ENCODE results near the gene LCK.

The LCK gene

DNA sequence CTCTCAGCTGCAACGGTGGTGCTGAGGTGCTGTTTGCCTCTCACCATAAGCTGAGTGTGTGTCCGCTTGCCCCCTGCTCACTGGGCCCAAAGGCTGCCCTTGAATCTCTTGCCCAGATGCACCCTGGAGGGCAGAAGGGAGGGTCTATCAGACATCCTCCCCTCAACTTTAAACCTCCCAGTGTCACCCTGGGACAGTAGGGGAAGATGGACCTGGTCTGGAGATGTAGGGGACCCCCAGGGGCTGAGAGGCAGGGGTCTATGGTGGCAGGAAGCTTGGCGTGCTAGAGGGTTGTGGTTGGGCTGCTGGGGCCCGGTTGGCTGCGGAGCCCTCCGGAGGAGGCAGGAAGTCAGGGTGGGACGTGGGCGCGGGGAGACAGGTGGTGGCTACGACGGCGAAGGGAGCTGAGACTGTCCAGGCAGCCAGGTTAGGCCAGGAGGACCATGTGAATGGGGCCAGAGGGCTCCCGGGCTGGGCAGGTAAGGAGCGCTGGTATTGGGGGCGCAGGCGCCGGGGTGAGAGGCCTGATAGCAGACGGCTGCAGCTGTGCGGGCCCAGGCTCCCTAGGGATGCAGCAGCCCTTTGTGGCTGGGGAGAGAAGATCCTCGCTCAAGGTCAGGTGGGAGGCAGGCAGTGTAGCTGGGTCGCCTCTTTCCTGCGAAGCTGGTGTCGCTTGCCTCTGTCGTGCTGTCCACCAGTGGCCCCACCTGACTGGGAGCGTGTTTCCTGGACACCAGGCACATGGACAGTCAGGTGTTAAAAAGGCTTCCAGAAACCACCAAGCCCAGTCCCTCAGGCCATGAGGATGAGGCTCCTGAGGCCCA lies at the start of gene LCK:
Gene LCK (plus strand): TSS at position 373 of the 824 bp plus-strand sequence. CDS start 23,065 bp downstream, outside the sequence.
- DNase-seq (ENCODE audit: low read depth in 1 of 2, low spot score in 1 of 2): peak; percentile 49 to 59

DNA sequence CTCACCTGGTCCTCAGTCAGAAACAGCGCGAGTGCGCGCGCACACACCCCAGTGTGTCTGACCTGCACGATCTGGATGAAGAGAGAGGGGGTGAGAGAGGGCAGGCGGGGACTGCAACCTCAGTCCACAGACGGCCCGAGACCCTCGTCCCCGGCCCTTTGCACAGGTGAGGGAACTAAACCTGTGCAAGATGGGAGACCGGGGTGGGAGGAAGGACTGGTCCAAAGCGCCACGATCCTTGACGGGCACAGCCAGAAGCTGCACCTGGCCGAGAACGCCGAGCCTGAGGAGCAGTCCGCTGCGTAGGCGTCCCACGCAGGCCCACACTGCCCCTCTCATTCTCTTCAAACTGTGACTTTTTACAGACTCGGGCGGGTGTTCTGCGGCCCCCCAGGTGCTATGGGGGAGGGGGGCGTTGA lies 46.1 kb upstream of the LCK start:
- no peak for DNase-seq (ENCODE audit: low read depth in 1 of 2, low spot score in 1 of 2)

DNA sequence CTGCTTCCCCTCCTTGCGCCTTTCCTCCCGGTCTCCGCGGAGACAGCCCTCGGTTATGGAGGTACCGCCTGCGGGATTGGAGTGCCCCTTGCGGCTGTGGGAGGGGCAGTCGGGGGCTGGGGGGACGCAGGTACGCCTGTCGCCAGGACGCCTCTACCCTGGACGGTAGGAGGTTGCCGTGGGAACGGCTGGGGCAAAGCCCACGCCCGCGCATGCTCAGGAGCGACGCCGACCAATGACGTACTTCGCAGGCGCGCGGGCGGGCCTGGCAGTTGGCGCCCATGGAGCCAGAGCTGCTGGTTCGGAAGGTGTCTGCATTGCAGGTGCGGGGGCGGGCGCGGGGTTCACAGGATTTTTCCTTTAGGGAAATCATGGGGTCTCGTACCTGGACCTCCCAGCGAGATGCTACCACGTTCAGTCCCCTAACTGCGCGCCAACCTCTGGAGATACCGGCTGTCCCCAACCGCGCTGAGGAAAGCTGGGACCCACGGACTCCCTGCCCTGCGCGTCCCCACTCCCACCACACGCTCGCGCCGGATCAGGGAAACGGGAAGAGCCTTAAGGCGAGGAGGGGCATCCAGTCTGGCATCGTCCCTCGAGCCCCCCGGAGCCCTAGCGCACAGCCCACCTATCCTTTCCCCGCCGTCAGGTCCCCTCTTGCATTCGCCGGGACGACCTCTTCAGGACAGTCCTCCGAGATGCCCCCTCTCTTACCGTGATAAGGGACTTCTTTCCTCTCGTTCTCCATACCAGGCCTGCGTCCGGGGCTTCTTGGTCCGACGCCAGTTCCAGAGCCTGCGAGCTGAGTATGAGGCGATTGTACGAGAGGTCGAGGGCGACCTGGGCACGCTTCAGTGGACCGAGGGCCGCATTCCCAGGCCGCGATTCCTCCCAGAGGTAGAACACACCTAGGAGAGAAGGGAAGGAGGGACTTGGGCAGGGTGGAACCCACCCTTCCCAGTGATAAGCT lies 45.4 kb upstream of the LCK start, which contains the start of gene IQCC:
Gene IQCC (plus strand): TSS at position 271 of the 970 bp plus-strand sequence. CDS start 11 bp downstream, at position 282.
- DNase-seq (ENCODE audit: low read depth in 1 of 2, low spot score in 1 of 2): peak; percentile 68 to 76

DNA sequence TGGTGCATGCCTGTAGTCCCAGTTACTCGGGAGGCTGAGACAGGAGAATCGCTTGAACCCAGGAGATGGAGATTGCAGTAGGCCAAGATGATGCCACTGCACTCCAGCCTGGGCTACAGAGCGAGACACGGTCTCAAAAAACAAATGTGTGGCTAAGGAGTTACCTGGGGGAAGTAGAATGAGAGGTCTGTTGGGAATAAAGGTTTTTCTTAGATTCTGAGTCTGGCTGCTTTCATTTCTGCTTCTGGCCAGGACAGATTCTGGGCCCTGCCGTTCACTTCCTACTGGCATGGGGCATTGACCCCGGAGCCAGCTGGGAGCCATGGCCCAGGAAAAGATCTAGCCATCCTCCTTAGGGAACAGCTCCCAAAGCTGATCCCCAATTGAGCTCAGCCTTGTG lies 42.6 kb upstream of the LCK start:
- DNase-seq (ENCODE audit: low read depth in 1 of 2, low spot score in 1 of 2): no peak

DNA sequence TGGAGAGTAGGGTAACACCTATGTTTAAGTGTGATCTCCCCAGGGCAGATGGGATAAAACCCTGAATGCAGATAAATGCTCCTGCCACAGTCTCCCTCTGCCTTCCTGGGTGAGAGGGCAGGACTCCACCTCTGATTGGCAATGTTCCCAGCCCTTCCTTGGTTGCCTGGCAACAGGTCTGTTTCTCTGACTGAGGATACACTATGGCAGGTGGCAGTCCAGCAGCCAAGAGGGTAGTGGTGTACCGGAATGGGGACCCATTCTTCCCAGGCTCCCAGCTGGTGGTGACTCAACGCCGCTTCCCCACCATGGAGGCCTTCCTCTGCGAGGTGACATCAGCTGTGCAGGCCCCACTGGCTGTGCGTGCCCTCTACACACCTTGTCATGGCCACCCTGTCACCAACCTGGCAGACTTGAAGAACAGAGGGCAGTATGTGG lies 42.2 kb upstream of the LCK start, which contains the start of gene DCDC2B:
Gene DCDC2B (plus strand): TSS at position 199 of the 438 bp plus-strand sequence. CDS start 5 bp downstream, at position 204.
- no peak for DNase-seq (ENCODE audit: low read depth in 1 of 2, low spot score in 1 of 2)

DNA sequence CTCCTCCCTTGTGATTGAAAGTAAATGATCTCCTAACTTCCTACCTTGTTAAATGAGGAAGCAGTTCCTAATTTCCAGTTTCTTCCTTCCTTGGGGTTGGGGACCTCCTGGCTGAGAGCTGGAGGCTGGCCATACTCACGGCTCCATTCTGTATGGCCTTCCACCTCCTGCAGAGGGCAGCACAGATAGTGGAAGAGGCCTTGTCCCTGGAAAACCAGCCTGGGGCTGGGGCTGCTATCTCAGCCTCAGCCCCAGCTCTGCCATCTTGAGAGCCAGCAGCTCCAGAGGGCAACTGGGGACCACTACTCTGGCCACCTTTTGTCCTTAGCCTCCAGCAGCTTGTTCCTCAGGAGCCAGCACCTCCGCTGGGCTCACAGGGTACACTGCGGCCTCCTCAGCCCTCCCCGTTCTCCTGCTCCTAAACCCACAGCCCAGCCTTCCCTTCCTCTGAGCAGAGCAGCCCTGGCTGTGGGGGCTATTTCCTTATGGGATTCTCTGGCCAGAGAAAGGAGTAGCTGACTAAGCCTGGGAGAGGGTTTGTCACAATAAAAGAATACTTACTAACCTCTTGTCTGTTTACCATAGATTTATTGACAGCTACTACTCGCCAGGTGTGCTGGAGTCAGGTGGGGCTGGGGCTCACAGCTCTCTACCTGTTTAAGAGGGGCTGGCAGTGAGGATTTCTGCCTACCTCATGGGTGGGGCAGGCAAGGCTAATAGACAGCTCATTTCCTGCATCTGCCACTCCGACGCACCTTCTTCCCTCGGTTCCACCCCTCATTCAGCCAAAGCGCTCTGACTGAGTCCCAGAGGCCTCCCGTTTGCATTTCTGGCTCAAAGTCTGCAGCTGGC lies 35.2 kb upstream of the LCK start:
- peak in 1 of 2 donors; percentile 39 for DNase-seq (ENCODE audit: low read depth in 1 of 2, low spot score in 1 of 2)

DNA sequence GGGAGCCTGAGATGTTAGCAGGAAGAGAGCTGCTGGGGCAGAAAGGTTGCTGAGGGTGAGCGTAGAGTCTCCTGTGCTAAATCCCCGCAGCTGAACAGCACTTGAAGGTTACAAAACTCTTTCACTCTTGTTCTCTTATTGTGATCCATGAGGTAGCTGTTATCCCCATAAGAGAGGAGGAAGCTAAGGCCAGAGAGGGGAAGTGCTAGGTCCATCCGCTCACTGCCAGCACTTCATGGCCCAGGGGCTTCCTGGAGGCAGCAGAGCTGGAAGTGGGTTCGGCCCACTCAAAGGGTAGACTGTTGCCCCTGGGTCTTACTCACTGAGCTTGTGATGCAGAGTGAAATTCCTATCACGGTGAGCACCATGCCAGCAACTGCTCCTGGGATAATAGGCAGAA lies 34.5 kb upstream of the LCK start:
- DNase-seq (ENCODE audit: low read depth in 1 of 2, low spot score in 1 of 2): no peak

DNA sequence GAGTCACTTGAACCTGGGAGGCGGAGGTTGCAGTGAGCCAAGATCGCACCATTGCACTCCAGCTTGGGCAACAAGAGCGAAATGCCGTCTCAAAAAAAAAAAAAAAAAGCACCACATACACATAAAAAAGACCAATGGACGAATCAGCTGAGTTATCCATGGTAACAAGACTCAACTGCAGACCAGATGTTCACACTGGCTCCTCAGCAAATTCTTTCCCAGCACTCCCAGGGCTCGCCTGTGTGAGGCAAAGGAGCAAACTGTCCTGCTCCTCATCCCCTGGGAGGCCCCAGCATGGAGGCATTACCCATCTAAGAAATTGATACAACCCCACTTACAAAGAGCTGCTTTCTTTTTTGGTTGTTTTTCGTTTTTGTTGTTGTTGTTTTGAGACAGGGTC lies 32.0 kb upstream of the LCK start:
- DNase-seq (ENCODE audit: low read depth in 1 of 2, low spot score in 1 of 2): no peak

DNA sequence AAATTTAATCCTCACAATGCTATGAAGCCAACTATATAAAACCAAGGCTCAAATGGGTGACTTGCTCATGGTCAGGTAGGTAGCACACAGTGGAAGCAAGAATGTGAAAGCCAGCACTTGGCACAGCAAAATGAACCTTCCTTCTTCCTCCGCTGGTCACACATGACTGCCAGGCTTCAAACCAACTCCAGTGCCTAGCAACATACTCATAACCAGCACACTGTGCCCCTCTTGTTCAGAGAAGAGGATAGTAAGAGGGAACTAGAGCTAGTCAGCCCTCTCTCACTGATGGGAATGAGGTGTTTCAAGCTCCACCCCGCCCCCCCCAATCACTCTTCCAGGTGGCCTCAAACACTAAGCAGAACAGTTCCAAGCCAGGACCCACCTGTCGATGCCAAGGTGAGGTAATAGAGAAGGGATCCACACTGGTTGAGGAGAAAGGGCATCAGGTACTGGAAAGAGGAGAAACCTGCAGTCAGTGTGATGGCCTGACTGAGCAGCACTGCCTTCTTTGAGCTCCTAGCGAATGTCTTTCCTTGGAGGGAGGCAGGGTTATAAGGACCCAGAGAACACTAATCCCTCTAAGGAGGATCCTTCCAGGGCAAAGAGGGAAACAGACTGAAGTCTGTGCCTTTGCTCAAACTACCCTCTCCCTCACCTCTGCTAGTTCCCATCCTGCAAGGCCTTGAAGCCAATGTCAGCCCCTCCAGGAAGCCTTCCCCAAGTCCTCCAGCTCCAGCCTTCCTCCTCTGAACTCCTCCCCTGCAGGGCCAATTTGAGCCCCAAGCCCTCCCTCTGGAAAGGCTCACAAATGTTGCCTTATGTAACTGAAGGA lies 30.1 kb upstream of the LCK start:
- DNase-seq (ENCODE audit: low read depth in 1 of 2, low spot score in 1 of 2): no peak

DNA sequence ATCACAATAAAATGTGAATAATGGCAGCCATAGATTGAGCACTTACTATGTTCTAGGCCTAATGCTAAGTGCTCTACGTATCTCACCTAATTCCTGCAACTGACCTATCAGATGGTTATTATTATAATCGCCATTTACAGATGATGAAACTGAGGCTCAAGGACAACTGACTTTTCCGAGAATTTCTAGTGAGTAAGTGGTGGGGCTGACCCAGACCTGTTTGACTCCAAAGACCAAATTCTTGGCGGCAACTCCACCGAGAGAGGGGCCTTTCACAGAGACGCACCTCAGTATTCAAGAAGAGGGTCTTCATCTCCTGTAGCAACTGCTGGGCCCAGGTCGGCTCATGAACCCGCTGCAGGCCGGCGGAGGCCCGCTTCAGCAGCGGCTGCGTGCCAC lies 29.5 kb upstream of the LCK start:
- DNase-seq (ENCODE audit: low read depth in 1 of 2, low spot score in 1 of 2): no peak

DNA sequence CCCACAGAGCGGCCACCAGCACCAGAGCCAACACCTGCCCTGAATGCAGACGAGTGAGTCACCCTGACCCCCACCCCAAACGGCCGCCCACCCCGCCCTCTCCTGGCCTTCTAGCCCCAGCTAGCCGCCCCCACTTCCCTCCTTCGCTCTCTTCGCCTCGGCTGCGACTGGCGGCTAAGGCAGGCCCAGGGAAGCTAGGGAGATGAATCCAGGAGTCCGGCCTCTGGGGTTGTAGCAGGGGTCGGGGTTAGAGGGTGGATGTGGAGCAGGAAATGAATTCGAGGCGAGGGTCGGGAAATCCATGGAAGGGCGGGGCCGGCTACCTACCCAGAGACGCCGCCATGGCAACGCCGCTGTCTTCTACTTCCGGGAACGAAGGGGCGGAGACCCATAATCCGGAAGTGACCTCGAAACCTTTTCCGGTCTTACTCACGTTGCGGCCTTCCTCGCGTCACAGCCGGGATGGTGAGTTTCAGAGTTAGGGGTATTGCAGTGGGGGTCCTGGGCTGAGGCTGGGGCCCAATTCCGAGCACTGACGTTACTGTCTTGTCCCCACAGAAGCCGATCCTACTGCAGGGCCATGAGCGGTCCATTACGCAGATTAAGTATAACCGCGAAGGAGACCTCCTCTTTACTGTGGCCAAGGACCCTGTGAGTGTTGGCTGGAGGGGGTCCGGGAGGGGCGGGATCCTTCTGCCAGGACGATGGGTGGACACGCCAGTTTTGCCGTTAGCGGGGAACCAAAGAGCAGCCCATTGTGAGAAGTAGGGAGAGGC lies 28.9 kb upstream of the LCK start, which contains the start of the genes EIF3I and TMEM234:
Gene EIF3I (plus strand): TSS at position 428 of the 776 bp plus-strand sequence. CDS start 35 bp downstream, at position 463.
Gene TMEM234 (minus strand): TSS at position 374 of the 776 bp plus-strand sequence. CDS start 31 bp downstream, at position 343.
- DNase-seq (ENCODE audit: low read depth in 1 of 2, low spot score in 1 of 2): peak; percentile 79 to 80

DNA sequence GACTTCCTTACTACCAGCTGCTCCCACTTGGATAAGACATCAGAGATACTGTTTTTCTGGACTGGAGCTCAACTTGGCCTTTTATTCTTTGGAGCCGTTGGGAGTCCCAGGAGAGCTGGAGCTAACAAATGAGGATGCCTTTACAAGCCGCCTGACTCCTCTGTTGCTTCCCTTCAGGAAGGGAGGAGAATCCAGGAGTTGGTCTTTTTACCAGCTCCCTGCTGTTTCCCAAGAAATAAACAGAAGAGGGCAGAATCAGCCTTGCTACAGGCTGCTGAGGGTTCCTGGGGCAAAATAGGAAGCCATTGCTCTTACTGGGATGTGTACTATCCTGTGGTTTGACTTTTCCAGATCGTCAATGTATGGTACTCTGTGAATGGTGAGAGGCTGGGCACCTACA lies 27.4 kb upstream of the LCK start:
- no peak for DNase-seq (ENCODE audit: low read depth in 1 of 2, low spot score in 1 of 2)

DNA sequence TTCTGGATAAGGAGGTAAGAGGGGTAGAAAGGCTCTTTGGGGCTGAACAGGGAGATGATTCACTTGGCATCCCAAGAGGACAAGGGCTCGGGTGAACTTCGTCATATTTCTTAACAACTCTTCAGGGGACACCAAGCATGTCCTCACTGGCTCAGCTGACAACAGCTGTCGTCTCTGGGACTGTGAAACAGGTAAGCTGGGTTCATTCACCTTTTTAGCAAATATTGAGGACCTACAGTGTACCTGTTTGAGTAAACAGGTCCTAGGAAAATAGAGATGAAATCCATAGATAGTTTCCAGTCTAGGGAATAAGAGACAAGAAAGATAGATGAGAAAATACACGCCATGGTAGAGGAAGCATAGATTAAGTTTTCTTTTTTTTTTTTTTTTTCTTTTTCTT lies 26.8 kb upstream of the LCK start:
- DNase-seq (ENCODE audit: low read depth in 1 of 2, low spot score in 1 of 2): no peak

DNA sequence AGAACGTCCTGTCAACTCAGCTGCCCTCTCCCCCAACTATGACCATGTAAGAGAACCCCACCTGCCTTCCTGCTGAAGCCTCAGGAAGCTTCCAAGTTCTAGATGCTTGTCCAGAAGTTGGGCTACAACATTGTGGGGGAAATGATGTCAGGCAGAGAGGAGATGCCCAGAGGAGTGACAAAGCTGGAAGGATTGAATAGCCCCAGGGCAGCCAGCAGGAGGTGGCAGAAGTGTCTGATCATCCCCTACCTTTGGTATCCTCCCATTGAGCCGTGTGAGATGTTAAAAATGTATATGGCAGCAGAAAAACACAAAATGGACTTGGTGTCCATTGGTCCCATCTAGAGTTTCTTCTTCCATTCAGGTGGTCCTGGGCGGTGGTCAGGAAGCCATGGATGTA lies 22.3 kb upstream of the LCK start:
- no peak for DNase-seq (ENCODE audit: low read depth in 1 of 2, low spot score in 1 of 2)

DNA sequence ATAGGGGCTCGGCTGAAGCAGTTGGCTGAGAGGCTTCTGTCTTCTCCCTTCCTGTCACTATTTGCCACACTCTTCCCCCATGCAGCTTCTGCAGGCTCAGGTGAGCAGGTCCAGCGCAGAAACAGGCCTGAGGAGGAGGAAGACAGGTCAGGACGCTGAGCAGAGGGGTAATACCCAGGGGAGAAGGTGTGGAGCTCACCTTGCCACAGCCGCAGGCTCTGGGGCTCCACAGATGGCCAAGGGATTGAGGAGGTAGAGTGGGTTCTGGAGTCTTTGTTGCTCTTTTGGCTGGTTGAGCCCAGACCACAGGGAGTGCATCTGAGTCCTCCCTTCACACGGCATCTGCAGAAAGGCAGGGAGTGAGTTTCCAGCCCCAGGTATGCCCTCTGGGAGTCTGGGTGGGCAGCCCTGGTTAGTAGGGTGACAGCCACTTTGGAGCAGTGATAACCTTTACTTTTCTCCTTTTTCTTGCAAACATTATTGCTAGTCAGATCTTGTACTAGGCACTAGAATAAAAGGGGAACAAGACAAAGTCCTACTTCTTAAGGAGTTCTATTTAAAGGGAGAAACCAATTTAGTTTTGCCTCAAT lies 19.1 kb upstream of the LCK start:
- no peak for DNase-seq (ENCODE audit: low read depth in 1 of 2, low spot score in 1 of 2)

DNA sequence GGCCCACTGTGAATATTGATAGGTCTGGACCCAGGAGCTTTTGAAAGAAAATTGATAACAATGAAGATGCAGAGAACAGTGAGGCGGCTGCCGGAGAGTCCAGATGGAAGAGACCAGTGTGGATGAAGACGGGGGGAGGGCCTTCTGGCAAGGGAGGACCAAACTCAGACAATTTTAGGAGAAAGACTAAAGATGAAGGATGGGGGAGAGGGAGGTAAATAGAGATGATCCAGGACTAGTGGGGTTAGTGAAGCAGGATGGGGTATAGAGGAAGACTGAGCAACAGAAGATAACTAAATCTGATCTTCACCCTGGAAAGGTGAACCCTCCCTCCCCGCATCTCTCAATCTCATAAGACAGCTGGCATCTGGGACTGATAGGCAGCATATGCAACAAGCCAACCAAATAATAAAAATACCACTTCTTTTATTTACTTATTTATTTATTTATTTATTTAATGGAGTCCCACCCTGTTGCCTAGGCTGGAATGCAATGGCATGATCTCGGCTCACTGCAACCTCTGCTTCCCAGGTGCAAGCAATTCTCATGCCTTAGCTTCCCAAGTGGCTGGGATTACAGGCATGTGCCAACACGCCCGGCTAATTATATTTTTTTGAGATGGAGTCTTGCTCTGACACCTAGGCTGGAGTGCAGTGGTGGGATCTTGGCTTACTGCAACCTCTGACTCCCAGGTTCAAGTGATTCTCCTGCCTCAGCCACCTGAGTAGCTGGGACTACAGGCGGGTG lies 18.3 kb upstream of the LCK start:
- no peak for DNase-seq (ENCODE audit: low read depth in 1 of 2, low spot score in 1 of 2)

DNA sequence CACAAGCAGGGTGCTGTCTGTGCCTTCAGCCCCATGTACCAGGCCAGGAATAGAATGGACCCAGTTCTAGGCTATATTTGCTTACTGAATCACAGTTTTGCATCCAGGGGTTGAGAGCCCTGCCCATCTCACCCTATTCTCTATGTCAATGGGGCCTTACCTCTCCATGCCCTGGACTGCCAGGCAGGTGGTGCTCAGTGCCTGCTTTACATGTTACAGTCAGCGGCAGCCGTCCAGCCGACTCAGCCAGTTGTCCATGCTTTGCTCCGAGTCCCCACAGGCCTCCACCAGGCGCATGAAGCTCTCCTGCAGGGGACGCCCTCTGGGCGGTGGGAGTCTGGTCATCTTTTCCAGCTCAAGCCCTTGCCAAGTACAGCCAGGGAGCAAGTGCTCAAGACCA lies 16.3 kb upstream of the LCK start:
- DNase-seq (ENCODE audit: low read depth in 1 of 2, low spot score in 1 of 2): no peak

DNA sequence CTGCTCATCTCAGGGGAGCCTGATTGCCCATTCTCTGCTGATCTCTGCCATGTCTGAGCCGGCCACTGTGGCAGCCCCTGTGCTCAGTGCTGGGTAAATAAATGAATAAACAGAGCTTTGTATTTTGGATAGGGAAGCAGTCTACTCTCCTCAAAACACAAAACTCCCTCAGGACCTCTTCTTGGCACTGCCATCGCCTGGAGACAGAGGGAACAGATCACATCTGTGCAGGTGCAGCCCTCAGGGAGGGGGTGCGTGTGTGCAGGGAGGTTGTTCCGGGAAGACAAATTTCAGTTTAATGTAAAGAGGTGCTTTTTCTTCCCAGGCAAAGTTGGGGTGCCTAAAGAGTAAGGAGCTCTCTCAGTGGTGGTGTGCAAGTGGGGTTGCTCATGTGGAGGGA lies 11.7 kb upstream of the LCK start:
- DNase-seq (ENCODE audit: low read depth in 1 of 2, low spot score in 1 of 2): no peak

All from stimulated activated CD4-positive, alpha-beta T cell treated with anti-CD3 and anti-CD28 coated beads, Interleukin-15, amount 100 ng/mL, for 1 hour (primary cell).